KBM-7 (cell line): ENCODE results near the gene CERT1.

Experiments
- DNase-seq: peaks from one replicate; pipeline ENCODE4 v3.0.0-alpha.2; 2015
- in situ Hi-C: fragments of 300-500 bp; cut with MboI; formaldehyde crosslinking; loops from 2 replicates; pipeline ENCODE4 v1.14.3; 2020; ENCODE audit warnings: low sequenced_read_pairs, low pct_unique_long_range_greater_than_20kb, mixed read lengths

The CERT1 gene

DNA sequence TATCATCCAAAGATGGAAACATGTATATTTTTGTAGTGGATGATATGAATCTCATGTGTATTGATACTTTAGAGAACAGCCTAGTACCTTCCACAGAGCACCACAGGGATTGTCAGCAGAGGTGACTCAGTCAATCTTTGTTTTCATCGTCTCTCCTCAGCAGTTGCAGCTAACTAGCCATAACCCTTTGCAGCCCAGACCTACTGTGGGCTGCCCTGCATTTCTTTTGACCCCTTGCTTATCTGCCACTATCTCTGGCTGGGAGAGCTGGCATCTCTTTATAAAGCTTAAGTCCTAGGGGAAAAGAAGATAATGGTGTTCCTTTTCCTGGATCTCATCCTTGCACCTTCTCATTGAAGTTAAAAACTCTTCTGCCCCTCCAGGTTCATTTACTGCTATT lies 145.7 kb downstream of the CERT1 start:
- in situ Hi-C loops = no loop called here
- DNase-seq = no peak

- in situ Hi-C loops = no loop called here
- DNase-seq = no peak
Observed at GRCh38 chr5:75364571-75365280, 146.7 kb downstream of the CERT1 start.

GRCh38 chr5:75363726-75364495 lies 147.5 kb downstream of the CERT1 start:
- DNase-seq = no peak
- in situ Hi-C loops = no loop called here

DNA sequence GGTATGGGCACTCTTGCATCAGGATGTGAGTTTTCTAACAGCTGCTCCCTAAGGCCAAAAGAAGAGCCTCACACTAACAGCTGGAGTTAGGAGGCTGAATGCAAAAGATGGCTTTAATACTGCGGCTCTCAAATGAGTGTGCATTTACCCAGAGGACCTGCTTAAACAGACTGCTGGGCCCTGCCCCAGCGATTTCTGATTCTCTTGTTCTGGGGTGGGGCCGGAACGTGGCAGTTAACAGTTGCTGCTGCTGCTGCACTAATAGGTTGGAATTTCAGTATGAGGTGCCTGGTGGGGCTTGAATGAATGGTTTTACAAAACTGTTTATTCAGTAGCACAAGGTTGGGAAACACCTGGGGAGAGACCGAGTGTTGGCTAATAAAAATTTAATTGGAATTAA lies 148.3 kb downstream of the CERT1 start:
- DNase-seq = no peak
- in situ Hi-C loops = no loop called here

DNA sequence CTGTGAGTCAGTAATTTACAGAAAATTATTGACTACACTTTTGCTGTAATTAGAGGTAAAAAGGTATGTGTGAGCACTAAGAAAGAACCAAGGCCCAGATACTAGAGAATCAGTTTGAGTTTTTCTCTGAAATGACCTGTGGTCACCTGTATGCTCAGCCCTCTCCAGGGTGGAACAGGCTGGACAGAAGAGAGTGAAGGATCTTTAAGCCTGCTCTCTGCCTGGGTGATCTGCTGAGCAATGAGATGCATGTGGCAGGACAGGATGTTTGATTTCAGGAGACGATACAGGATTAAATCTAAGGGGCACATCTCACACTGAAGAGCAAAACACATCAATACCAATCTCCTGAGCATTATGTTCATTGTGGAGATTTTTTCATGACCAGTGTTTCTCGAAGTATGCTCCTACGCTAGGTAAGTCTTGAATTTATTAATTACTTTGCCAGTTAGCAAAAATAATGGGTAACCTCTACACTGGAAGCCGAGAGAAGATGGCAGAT lies 148.9 kb downstream of the CERT1 start:
- DNase-seq = no peak
- in situ Hi-C loops = no loop called here

DNA sequence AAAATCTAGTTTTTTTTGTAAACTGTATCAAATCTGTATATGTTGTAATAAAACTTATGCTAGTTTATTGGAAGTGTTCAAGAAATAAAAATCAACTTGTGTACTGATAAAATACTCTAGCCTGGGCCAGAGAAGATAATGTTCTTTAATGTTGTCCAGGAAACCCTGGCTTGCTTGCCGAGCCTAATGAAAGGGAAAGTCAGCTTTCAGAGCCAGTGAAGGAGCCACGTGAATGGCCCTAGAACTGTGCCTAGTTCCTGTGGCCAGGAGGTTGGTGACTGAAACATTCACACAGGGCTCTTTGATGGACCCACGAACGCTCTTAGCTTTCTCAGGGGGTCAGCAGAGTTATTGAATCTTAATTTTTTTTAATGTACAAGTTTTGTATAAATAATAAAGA lies 150.1 kb downstream of the CERT1 start:
- DNase-seq = no peak
- in situ Hi-C loops = no loop called here

DNA sequence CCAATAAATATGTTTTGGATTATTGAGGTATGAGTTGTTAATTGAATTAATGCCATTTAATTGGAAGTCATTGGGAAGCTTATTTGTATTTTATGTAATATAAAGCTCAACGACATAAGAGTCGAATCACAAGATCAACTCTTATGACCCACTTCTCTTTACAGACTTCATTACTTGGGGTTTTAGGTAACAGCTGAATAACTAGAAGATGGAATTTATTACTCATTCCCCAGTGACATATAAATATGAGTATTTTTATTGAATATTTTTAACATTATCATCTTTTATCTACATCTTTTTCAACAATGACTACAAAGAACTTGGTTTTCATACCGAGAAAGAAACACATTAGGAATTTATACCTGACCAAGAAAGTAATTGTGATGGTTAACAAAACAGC lies 153.3 kb downstream of the CERT1 start:
- no peak for DNase-seq
- in situ Hi-C loops = no loop called here

- DNase-seq = no peak
- in situ Hi-C loops = no loop called here
Observed at GRCh38 chr5:75356719-75357118, 154.7 kb downstream of the CERT1 start.

DNA sequence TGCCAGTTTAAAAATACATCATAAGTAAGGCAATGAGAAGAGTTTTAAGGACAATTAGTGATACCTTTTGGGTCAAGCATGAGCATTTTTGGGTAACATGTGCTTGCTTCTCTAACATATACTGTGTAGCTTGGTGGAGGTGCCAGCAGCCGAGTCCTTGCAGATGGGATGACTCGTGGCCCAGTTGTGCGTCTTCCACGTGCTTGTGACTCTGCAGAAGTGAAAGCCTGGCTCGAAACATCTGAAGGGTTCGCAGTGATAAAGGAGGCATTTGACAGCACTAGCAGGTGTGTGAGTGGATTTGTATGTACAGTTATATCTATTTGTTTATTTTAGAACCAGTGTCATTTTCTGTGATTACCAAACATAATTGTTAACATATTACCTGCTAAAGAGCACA lies 156.2 kb downstream of the CERT1 start:
- no peak for DNase-seq
- in situ Hi-C loops = no loop called here

DNA sequence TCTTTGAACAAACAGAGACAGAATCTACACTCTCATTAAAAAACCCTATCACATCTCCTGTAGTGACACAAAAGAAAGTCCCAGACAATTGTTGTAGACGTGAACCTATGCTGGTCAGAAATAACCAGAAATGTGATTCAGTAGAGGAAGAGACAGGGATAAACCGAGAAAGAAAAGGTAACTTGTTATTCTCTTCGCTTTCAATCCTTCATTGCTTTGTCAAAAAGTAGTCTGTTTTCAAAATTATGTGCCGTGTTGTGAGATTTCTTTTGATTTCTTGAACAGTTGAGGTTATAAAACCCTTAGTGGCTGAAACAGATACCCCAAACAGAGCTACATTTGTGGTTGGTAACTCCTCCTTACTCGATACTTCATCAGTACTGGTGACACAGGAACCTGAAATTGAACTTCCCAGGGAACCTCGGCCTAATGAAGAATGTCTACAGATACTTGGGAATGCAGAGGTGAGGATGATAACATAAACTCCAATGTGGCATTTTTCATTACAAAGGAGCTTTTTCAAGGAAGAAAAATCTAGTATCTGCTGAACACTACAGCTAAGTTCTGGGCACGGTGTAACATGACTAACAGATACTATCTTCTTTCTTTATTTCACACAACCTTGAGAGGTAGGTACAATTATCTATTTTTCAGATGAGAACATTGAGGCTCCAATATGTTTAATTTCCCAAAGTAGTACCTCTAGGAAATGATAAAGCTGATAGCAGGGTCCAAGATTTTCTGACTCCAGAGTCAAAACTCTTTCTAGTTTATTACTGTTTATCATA lies 160.1 kb downstream of the CERT1 start:
- DNase-seq = no peak
- in situ Hi-C loops = no loop called here

DNA sequence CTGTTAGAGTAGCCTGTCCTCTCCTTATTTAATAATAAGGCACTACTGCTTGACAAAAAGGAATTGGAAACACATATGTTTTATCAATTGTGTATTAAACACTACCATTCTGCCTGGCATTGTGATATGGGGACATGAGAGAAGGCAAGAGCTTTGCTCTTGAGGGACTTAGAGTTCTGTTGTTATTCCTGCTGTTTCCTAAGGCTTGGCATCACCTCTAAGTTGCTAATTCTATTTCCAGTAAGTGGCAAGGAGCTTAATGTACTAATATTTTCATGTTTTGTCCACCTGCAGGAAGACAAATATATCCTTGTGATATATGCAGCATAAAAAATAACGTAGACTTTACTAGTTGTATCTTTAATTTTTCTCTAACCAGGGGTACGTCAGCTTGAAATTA lies 161.8 kb downstream of the CERT1 start:
- in situ Hi-C loops = no loop called here

DNA sequence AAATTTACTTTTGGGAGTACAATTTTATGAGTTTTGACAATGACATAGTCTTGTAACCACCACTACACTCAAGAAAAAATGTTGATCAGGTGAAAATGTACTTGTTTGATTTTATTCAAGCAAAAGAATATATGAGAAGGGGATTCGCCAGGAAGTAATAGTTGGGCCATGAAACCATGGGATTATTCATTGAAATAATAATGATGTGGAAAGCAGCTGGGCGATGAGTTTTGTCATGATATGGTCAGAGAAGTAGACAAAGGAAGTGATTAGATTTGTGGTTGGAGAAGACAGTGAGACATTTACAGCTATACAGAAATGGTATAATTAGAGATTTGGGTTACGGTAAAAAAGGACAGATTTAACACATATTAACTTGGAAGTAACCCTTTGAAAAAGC lies 163.2 kb downstream of the CERT1 start:
- in situ Hi-C loops = no loop called here

More for the DNA sequence above, 161.8 kb downstream of the CERT1 start:
- DNase-seq = no peak

GRCh38 chr5:75342836-75343235 lies 168.6 kb downstream of the CERT1 start:
- in situ Hi-C loops = no loop called here

More for the DNA sequence above, 163.2 kb downstream of the CERT1 start:
- no peak for DNase-seq

DNA sequence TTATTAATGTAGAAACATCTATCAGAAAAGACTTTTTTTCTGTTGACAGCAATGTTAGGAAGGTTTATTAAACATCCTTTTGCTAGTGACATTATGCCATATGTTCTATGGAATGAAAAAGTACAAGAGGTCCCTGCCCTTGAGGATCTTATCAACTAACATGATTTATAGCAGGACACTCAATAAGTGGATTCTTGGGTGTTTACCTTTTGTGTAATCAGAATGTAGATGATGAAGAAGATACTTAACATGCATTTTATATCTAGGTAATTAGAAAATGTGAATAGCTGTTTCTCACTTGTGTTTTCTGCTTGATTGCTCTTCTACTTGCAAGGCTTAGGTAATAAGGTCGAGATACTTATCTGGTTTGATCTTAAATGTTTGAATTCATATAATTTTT lies 169.5 kb downstream of the CERT1 start:
- DNase-seq = no peak
- in situ Hi-C loops = no loop called here

More at GRCh38 chr5:75342836-75343235, 168.6 kb downstream of the CERT1 start:
- no peak for DNase-seq

DNA sequence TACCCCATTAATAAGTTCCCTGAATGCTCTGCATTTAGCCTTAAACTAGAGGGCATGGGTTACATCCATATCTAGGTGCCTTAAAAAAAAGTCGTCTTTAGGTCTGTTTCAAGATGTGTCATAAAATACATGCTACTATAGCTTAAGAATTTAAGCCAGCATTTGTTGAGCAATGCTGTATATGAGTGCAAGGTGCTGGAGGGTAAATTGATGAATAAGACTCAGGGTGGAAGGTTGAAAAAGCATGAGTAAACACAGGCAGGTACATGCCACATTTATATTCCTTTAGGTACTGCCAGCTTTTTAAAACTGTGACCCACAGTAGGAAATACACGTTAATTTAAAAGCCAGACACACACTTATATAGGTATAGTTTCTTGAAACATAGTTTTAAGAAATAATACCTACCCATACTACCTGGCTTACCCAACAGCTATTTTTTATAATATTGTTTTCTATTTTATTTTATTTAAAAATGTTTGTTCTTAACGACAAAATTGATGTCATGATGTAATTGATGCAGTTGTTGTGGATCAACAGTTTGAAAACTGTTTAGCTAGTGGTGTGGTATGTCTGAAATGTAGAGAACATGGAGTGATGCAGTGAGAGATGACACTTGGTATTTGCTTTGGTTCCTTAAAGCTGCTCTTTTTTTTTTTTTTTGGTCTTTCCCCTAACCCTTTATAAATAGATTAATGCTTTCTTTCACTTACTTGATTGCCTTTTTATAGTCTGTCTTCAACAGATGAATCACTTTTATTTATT lies 170.5 kb downstream of the CERT1 start:
- in situ Hi-C loops = no loop called here
- DNase-seq = no peak

DNA sequence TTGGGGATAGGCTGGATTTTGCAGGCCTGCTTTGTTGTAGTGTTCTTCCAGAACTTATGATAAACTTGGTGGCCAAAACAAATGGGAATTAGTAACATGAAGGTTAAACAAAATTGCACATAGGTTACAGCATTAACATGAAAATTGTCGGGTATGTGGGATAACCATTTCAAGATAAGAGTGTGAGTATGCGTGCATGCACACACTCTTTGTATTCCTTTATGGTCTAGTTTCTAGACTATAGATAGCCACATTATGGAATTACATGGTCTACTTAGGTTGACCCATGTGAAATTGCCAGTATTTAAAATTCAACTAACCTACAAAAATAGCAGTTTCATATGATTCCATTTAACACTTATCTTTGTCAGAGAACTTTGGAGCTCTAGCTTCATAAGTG lies 173.0 kb downstream of the CERT1 start:
- in situ Hi-C loops = no loop called here
- no peak for DNase-seq

GRCh38 chr5:75337366-75338021 lies 173.9 kb downstream of the CERT1 start:
- peak; percentile 44 for DNase-seq
- in situ Hi-C loops = no loop called here

- in situ Hi-C loops = no loop called here
- peak; percentile 99 for DNase-seq
Observed at GRCh38 chr5:75336615-75337336, 174.7 kb downstream of the CERT1 start, which contains the start of gene HMGCR. HMGCR (plus strand) TSS chr5:75337220; CDS start chr5:75342606, 5,386 bp downstream.
